HepG2 (cell line): Measurements from ENCODE around the gene BRMS1.

Experiments
- CHD2 ChIP-seq: IDR thresholded peaks from 2 replicates; pipeline ENCODE4 v1.6.1; 2011; ENCODE audit warnings: low read depth, low read length, improper control_type of control experiment
- CREM ChIP-seq, 2 experiments: sonication (generic) in 1 of 2; formaldehyde crosslinking in 1 of 2; IDR thresholded peaks; 2 replicates each; pipeline versions ENCODE4 v1.4.0 to v1.6.1; 2016 to 2020; ENCODE audit warnings: antibody characterized with exemption in 1 of 2, mild to moderate bottlenecking in 1 of 2, missing genetic modification reagents in 1 of 2
- CTCF ChIP-seq: sonication (generic); formaldehyde crosslinking; IDR thresholded peaks from 2 replicates; pipeline ENCODE4 v1.5.0; 2020; ENCODE audit warnings: mild to moderate bottlenecking, missing genetic modification reagents, moderate library complexity
- ELK4 ChIP-seq: sonication (generic); formaldehyde crosslinking; IDR thresholded peaks from 2 replicates; pipeline ENCODE4 v1.9.0; 2021; ENCODE audit warnings: missing genetic modification reagents, borderline replicate concordance
- EP300 ChIP-seq, 3 experiments: sonication (generic) in 1 of 3; formaldehyde crosslinking in 1 of 3; IDR thresholded peaks; 2 replicates each; pipeline versions ENCODE4 v1.5.1 to v1.6.1; 2011 to 2020; ENCODE audit warnings: low read depth in 2 of 3, low read length in 2 of 3, borderline replicate concordance in 1 of 3, improper control_type of control experiment in 1 of 3, mild to moderate bottlenecking in 1 of 3, missing genetic modification reagents in 1 of 3, moderate library complexity in 1 of 3
- MTA1 ChIP-seq: sonication (generic); formaldehyde crosslinking; IDR thresholded peaks from 2 replicates; pipeline ENCODE4 v1.4.0; 2020; ENCODE audit warnings: missing genetic modification reagents, mild to moderate bottlenecking, borderline replicate concordance
- POLR2A ChIP-seq, 2 experiments: IDR thresholded peaks; 2 replicates each; pipeline ENCODE4 v1.6.1; 2011; ENCODE audit warnings: low read depth in 2 of 2, low read length in 2 of 2, mild to moderate bottlenecking in 1 of 2, moderate library complexity in 1 of 2; ENCODE audit not compliant: insufficient read depth in 1 of 2
- RBM39 ChIP-seq: fragments of 200-400 bp; formaldehyde crosslinking; IDR thresholded peaks from one replicate; pipeline ENCODE4 v1.6.1; 2018; ENCODE audit warnings: antibody characterized with exemption, mild to moderate bottlenecking, low read depth, low read length; ENCODE audit not compliant: poor library complexity, severe bottlenecking
- ZNF367 ChIP-seq: sonication (generic); formaldehyde crosslinking; IDR thresholded peaks from 2 replicates; pipeline ENCODE4 v1.4.0; 2020; ENCODE audit warnings: missing genetic modification reagents, borderline replicate concordance
- TF ChIP-seq, protein P1 (sequence below): sonication (generic); formaldehyde crosslinking; IDR thresholded peaks from 2 replicates; pipeline ENCODE4 v1.4.0; 2020; ENCODE audit warnings: missing genetic modification reagents
- TF ChIP-seq, protein P2 (sequence below): sonication (generic); formaldehyde crosslinking; IDR thresholded peaks from 2 replicates; pipeline ENCODE4 v1.5.0; 2020; ENCODE audit warnings: missing genetic modification reagents

DNA sequence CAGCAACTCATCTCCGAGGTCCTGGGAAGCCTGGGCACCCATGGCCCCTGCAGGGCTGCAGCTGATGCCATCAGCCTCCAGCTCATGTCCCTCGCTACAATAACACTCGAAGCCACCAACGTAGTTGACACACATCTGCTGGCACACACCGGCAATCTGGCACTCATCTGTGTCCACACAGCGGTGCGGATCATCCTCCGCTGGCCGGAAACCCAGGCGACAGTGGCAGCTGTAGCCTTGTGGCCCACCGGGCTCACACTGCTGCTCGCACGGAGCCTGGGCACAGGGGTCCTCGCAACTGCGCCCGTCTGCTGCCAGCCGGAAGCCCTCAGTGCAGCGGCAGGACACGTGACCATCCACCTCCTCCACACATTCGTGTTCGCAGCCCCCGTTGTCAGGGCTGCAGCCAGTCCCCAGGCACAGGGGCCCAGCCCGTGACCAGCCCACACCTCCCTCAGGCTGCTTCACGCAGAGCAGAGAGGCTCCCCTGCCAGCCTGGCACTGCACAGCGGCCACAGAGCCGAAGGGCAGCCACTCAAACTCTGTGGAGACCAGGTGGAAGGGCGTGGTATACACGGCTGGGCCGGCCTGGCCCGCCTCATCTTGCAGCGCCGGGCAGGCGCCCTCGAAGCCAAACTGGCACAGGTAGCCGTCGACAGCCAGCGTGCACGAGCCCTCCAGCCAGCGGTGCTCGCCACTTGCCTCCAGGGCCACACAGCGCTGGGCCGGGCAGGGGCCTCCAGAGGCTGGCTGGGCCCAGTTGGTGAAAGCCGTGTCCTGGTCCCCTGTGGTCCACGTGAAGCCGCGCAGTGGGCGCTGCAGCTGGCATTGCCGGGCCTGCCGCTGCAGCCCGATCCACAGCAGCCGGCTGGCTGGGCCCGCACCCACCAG lies 28.7 kb downstream of the BRMS1 start:
- TF ChIP-seq, protein P1, sequence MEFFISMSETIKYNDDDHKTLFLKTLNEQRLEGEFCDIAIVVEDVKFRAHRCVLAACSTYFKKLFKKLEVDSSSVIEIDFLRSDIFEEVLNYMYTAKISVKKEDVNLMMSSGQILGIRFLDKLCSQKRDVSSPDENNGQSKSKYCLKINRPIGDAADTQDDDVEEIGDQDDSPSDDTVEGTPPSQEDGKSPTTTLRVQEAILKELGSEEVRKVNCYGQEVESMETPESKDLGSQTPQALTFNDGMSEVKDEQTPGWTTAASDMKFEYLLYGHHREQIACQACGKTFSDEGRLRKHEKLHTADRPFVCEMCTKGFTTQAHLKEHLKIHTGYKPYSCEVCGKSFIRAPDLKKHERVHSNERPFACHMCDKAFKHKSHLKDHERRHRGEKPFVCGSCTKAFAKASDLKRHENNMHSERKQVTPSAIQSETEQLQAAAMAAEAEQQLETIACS (CRISPR knock-in tag): no peak
- TF ChIP-seq MTA1 (no peak), RBM39 (no peak), ELK4 (CRISPR knock-in tag) (no peak), EP300 (IDR thresholded peaks at IDR 0.05; ENCODE audit: low read depth in 2 of 2, low read length in 2 of 2) (no peak), EP300 (CRISPR knock-in tag; IDR thresholded peaks at IDR 0.05; ENCODE audit: borderline replicate concordance) (no peak), POLR2A (IDR thresholded peaks at IDR 0.05; ENCODE audit: insufficient read depth in 1 of 2, low read depth in 2 of 2, low read length in 2 of 2) (no peak), CTCF (CRISPR knock-in tag) (no peak), CREM (IDR thresholded peaks at IDR 0.05) (no peak), CREM (CRISPR knock-in tag; IDR thresholded peaks at IDR 0.05) (no peak), CHD2 (no peak), ZNF367 (CRISPR knock-in tag) (no peak)
- TF ChIP-seq, protein P2, sequence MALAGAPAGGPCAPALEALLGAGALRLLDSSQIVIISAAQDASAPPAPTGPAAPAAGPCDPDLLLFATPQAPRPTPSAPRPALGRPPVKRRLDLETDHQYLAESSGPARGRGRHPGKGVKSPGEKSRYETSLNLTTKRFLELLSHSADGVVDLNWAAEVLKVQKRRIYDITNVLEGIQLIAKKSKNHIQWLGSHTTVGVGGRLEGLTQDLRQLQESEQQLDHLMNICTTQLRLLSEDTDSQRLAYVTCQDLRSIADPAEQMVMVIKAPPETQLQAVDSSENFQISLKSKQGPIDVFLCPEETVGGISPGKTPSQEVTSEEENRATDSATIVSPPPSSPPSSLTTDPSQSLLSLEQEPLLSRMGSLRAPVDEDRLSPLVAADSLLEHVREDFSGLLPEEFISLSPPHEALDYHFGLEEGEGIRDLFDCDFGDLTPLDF (CRISPR knock-in tag): no peak
